CD4-positive, alpha-beta T cell treated with Interleukin-15 for 1 hour (primary cell): ENCODE measurements around the gene UNCX.
"Not testable (repeated sequence)": the region's sequence is repeated elsewhere in the genome, so short reads cannot be mapped to it uniquely, and the experiment has no call there.

Experiments
- DNase-seq: peaks from one replicate; pipeline ENCODE4 v3.0.0-alpha.2; 2020

Gene UNCX

GRCh38 chr7:1259621-1260243 lies 27.1 kb downstream of the UNCX start:
- no peak for DNase-seq

- DNase-seq, result no peak
These were observed 27.6 kb downstream of the UNCX start for GRCh38 chr7:1260244-1260635.

- not testable (repeated sequence) for DNase-seq
These were observed 28.4 kb downstream of the UNCX start for GRCh38 chr7:1261036-1261435.

GRCh38 chr7:1262441-1262840 lies 29.8 kb downstream of the UNCX start:
- DNase-seq, result no peak

- DNase-seq, result no peak
These were observed 30.8 kb downstream of the UNCX start for GRCh38 chr7:1263391-1263951.

GRCh38 chr7:1264345-1265280 lies 31.9 kb downstream of the UNCX start:
- DNase-seq, result no peak

- DNase-seq, result no peak
These were observed 34.6 kb downstream of the UNCX start for GRCh38 chr7:1267016-1267900.

- no peak for DNase-seq
These were observed 35.6 kb downstream of the UNCX start for GRCh38 chr7:1268076-1268815.

GRCh38 chr7:1268866-1269265 lies 36.2 kb downstream of the UNCX start:
- no peak for DNase-seq

GRCh38 chr7:1269336-1269890 lies 36.7 kb downstream of the UNCX start:
- no peak for DNase-seq

- no peak for DNase-seq
These were observed 37.5 kb downstream of the UNCX start for GRCh38 chr7:1270181-1270580.

GRCh38 chr7:1271046-1271445 lies 38.4 kb downstream of the UNCX start:
- no peak for DNase-seq

GRCh38 chr7:1271656-1272055 lies 39.0 kb downstream of the UNCX start:
- DNase-seq, result no peak

GRCh38 chr7:1272136-1272535 lies 39.5 kb downstream of the UNCX start:
- DNase-seq, result not testable (repeated sequence)

- DNase-seq, result no peak
These were observed 41.6 kb downstream of the UNCX start for GRCh38 chr7:1274121-1274875.

GRCh38 chr7:1274876-1275375 lies 42.3 kb downstream of the UNCX start:
- no peak for DNase-seq

GRCh38 chr7:1275451-1276381 lies 43.0 kb downstream of the UNCX start:
- no peak for DNase-seq

- DNase-seq, result no peak
These were observed 44.0 kb downstream of the UNCX start for GRCh38 chr7:1276626-1277175.

GRCh38 chr7:1278543-1278942 lies 45.9 kb downstream of the UNCX start:
- no peak for DNase-seq
